ENCODE results near the gene ABITRAM. TPM values are rescaled to one million over a fixed set of nuclear protein-coding genes. Genes with fewer than 3 reads are reported as not detected.
A peak's percentile ranks its signal among the peaks of the same experiment; 100 is the strongest.

ABITRAM gene
- total and polyA plus RNA-seq, 2 of the 13 experiments (the other 11 are each of a cell fraction or from before 2014, with no cell fraction given): 10.2 to 21.6 TPM

DNA sequence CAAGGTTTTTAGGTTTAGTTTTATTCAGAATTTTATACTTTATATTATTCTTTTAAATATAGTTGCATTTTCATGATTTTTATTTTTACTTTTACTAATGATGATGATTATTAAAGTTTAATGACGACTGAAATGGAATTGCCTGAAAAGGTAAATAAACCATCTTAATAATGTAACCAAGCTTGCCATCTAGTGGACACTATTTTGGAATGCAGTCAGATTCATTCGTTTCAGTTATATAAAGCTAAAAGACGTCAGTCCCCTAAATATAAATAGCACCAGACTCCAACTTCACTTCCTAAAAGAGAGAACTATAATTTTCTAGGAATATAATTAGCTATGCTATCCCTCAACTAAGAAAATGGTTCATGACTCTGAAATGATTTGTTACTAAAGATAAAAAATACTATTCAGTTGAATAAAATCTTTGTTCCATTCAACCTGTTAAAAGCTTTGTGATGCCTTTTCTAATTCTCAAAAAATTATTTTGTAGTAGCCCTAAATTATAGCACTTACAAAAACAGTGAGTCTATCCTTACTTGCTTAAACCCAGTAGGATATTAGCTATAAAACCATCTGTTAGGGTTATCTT lies 19.9 kb downstream of the ABITRAM start:
- CTCF ChIA-PET (ENCODE audit: low intra/inter-chr PET ratio, low total read pairs): interaction anchor here (1.8 to 2.4 kb wide), 2 partner anchors 64 to 104 kb away, joined by 8 to 12 read pairs; no protein-coding TSS in a partner anchor
- ATAC-seq (no peak), DNase-seq (ENCODE audit: low spot score) (peak; percentile 61)
- no peak for TF ChIP-seq ZNF678 (CRISPR knock-in tag; IDR thresholded peaks at IDR 0.05)
- no peak for TF ChIP-seq ATF7-NPFF (CRISPR knock-in tag; IDR thresholded peaks at IDR 0.05; ENCODE audit: low read depth)
- TF ChIP-seq RELA (CRISPR knock-in tag; IDR thresholded peaks at IDR 0.05): no peak
- TF ChIP-seq ZNF264 (CRISPR knock-in tag; IDR thresholded peaks at IDR 0.05): no peak
- TF ChIP-seq, protein P1, sequence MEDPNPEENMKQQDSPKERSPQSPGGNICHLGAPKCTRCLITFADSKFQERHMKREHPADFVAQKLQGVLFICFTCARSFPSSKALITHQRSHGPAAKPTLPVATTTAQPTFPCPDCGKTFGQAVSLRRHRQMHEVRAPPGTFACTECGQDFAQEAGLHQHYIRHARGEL (CRISPR knock-in tag; IDR thresholded peaks at IDR 0.05): no peak
- TF ChIP-seq RBAK (CRISPR knock-in tag; IDR thresholded peaks at IDR 0.05): no peak
- TF ChIP-seq, protein P2, sequence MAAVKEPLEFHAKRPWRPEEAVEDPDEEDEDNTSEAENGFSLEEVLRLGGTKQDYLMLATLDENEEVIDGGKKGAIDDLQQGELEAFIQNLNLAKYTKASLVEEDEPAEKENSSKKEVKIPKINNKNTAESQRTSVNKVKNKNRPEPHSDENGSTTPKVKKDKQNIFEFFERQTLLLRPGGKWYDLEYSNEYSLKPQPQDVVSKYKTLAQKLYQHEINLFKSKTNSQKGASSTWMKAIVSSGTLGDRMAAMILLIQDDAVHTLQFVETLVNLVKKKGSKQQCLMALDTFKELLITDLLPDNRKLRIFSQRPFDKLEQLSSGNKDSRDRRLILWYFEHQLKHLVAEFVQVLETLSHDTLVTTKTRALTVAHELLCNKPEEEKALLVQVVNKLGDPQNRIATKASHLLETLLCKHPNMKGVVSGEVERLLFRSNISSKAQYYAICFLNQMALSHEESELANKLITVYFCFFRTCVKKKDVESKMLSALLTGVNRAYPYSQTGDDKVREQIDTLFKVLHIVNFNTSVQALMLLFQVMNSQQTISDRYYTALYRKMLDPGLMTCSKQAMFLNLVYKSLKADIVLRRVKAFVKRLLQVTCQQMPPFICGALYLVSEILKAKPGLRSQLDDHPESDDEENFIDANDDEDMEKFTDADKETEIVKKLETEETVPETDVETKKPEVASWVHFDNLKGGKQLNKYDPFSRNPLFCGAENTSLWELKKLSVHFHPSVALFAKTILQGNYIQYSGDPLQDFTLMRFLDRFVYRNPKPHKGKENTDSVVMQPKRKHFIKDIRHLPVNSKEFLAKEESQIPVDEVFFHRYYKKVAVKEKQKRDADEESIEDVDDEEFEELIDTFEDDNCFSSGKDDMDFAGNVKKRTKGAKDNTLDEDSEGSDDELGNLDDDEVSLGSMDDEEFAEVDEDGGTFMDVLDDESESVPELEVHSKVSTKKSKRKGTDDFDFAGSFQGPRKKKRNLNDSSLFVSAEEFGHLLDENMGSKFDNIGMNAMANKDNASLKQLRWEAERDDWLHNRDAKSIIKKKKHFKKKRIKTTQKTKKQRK (IDR thresholded peaks at IDR 0.05; ENCODE audit: low read length): no peak
- TF ChIP-seq, protein P3, sequence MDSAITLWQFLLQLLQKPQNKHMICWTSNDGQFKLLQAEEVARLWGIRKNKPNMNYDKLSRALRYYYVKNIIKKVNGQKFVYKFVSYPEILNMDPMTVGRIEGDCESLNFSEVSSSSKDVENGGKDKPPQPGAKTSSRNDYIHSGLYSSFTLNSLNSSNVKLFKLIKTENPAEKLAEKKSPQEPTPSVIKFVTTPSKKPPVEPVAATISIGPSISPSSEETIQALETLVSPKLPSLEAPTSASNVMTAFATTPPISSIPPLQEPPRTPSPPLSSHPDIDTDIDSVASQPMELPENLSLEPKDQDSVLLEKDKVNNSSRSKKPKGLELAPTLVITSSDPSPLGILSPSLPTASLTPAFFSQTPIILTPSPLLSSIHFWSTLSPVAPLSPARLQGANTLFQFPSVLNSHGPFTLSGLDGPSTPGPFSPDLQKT (CRISPR knock-in tag; IDR thresholded peaks at IDR 0.05; ENCODE audit: borderline replicate concordance): no peak
- no peak for TF ChIP-seq SRY (CRISPR knock-in tag; IDR thresholded peaks at IDR 0.05)
- no peak for TF ChIP-seq ZNF780A (CRISPR knock-in tag; IDR thresholded peaks at IDR 0.05)
- no peak for TF ChIP-seq FOXA1 (IDR thresholded peaks at IDR 0.05)
- peak; percentile 36; the same call in 1 of the 2 replicates for TF ChIP-seq FOXA1 (CRISPR knock-in tag; IDR thresholded peaks at IDR 0.05)
- no peak for TF ChIP-seq NR2F1 (CRISPR knock-in tag; IDR thresholded peaks at IDR 0.05)
- TF ChIP-seq CHD2 (IDR thresholded peaks at IDR 0.05; ENCODE audit: low read depth, low read length): no peak
- no peak for TF ChIP-seq NCOA2 (CRISPR knock-in tag; IDR thresholded peaks at IDR 0.05)

More for the DNA sequence above, 19.9 kb downstream of the ABITRAM start:
- H3K9me3 ChIP-seq (ENCODE audit: low read length): no peaks in the 10 kb centered on the region
- intact Hi-C loops (cut with micrococcal nuclease; ENCODE audit: unreplicated experiment): loop anchor here (1.0 to 2.0 kb wide), 2 partner anchors 65 to 104 kb away; no protein-coding TSS in a partner anchor
- no peak for FAIRE-seq
- H3K36me3 ChIP-seq (replicated peaks in 1 of 2; ENCODE audit: control insufficient read depth in 1 of 2, insufficient read depth in 2 of 2, low read length in 2 of 2): peaks cover 2 to 6% of the 10 kb centered on the region in 2 experiments; a peak in 4 of 5 replicates
- WGBS (ENCODE audit: low lambda C conversion rate): 13% methylated on average over 3 of the region's 3 CpGs
- H3K27ac ChIP-seq (ENCODE audit: extremely low read length, insufficient read depth, low read length): no peak overlapping the region
- no peak overlapping the region for H3K9ac ChIP-seq (ENCODE audit: insufficient read depth, low read depth, low read length)
- H4K20me1 ChIP-seq (ENCODE audit: insufficient read depth, low read length): no peaks in the 10 kb centered on the region
- in situ Hi-C loops (cut with HindIII; ENCODE audit: extremely low pct_ligation_motif_present, low pct_unique_long_range_greater_than_20kb): no loop called here
- no TSS peak for BruUV-seq (replicated peaks)
- no peaks in the 10 kb centered on the region for H3K4me1 ChIP-seq (ENCODE audit: insufficient read depth, low read length)
- no peak overlapping the region for H3K4me3 ChIP-seq (replicated peaks in 1 of 3; ENCODE audit: insufficient read depth in 1 of 3, low read depth in 2 of 3, low read length in 3 of 3)
- H2AFZ ChIP-seq (ENCODE audit: low read length): no peak overlapping the region
- POLR2A ChIA-PET: interaction anchor here (0.9 to 1.3 kb wide), 3 partner anchors 60 to 68 kb away, joined by 3 to 6 read pairs (median 4); no protein-coding TSS in a partner anchor
- H3K79me2 ChIP-seq (ENCODE audit: insufficient read depth, low read length): no peaks in the 10 kb centered on the region
- no peak overlapping the region for H3K4me2 ChIP-seq (ENCODE audit: low read depth, low read length)
- no peaks in the 10 kb centered on the region for H3K27me3 ChIP-seq (ENCODE audit: control insufficient read depth in 1 of 2, insufficient read depth in 2 of 2, low read length in 2 of 2)
